ENCODE results near the gene MRPL43. TPM values are rescaled to one million over a fixed set of nuclear protein-coding genes. Genes with fewer than 3 reads are reported as not detected.

The MRPL43 gene
- total and polyA plus RNA-seq, 4 donors = 30.5 to 76.0 (median 57.8) TPM

GRCh38 chr10:101007099-101007711 lies 19.9 kb upstream of the MRPL43 start:
- no peak overlapping the region for H3K4me3 ChIP-seq (ENCODE audit: low read depth in 1 of 3, low read length in 3 of 3)
- H3K4me1 ChIP-seq (ENCODE audit: control insufficient read depth in 4 of 4, insufficient read depth in 4 of 4, low read length in 3 of 4) = peaks cover 0 to 3% (median 0%) of the 10 kb centered on the region in 4 donors
- H3K9ac ChIP-seq (ENCODE audit: low read depth in 1 of 2, low read length in 2 of 2) = no peak overlapping the region
- H3K27me3 ChIP-seq (ENCODE audit: control insufficient read depth in 4 of 4, insufficient read depth in 4 of 4, low read length in 3 of 4) = no peaks in the 10 kb centered on the region
- H3K27ac ChIP-seq (ENCODE audit: low read depth in 1 of 2, low read length in 2 of 2) = no peak overlapping the region
- H3K36me3 ChIP-seq (ENCODE audit: control insufficient read depth in 4 of 4, insufficient read depth in 3 of 4, low read depth in 1 of 4, low read length in 3 of 4) = peaks cover 0 to 14% (median under 1%) of the 10 kb centered on the region in 4 donors
- 83% methylated on average over 11 of the region's 11 CpGs for WGBS
- no peaks in the 10 kb centered on the region for H3K9me3 ChIP-seq (ENCODE audit: control insufficient read depth in 4 of 4, low read length in 3 of 4)
- DNase-seq (ENCODE audit: low spot score) = no peak
- TF ChIP-seq ZBTB33 (IDR thresholded peaks at IDR 0.05) (no peak), EGR1 (IDR thresholded peaks at IDR 0.05; ENCODE audit: low read depth in 2 of 2) (no peak), RXRA (IDR thresholded peaks at IDR 0.05) (no peak), NR2F2 (IDR thresholded peaks at IDR 0.05) (no peak), CTCF (IDR thresholded peaks at IDR 0.05; ENCODE audit: low read depth, low read length, missing input control) (no peak), JUND (IDR thresholded peaks at IDR 0.05) (no peak), GABPA (IDR thresholded peaks at IDR 0.05 in 1 of 2, conservative IDR thresholded peaks at IDR 0.05 in 1 of 2) (no peak), FOXA1 (IDR thresholded peaks at IDR 0.05) (no peak), HNF4A (conservative IDR thresholded peaks at IDR 0.05) (no peak), ATF3 (IDR thresholded peaks at IDR 0.05) (no peak), SP1 (IDR thresholded peaks at IDR 0.05) (no peak), TAF1 (conservative IDR thresholded peaks at IDR 0.05) (no peak), YY1 (IDR thresholded peaks at IDR 0.05) (no peak), RAD21 (IDR thresholded peaks at IDR 0.05) (no peak)
- TF ChIP-seq, protein P1, sequence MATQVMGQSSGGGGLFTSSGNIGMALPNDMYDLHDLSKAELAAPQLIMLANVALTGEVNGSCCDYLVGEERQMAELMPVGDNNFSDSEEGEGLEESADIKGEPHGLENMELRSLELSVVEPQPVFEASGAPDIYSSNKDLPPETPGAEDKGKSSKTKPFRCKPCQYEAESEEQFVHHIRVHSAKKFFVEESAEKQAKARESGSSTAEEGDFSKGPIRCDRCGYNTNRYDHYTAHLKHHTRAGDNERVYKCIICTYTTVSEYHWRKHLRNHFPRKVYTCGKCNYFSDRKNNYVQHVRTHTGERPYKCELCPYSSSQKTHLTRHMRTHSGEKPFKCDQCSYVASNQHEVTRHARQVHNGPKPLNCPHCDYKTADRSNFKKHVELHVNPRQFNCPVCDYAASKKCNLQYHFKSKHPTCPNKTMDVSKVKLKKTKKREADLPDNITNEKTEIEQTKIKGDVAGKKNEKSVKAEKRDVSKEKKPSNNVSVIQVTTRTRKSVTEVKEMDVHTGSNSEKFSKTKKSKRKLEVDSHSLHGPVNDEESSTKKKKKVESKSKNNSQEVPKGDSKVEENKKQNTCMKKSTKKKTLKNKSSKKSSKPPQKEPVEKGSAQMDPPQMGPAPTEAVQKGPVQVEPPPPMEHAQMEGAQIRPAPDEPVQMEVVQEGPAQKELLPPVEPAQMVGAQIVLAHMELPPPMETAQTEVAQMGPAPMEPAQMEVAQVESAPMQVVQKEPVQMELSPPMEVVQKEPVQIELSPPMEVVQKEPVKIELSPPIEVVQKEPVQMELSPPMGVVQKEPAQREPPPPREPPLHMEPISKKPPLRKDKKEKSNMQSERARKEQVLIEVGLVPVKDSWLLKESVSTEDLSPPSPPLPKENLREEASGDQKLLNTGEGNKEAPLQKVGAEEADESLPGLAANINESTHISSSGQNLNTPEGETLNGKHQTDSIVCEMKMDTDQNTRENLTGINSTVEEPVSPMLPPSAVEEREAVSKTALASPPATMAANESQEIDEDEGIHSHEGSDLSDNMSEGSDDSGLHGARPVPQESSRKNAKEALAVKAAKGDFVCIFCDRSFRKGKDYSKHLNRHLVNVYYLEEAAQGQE (IDR thresholded peaks at IDR 0.05) = no peak
- TF ChIP-seq, protein P2, sequence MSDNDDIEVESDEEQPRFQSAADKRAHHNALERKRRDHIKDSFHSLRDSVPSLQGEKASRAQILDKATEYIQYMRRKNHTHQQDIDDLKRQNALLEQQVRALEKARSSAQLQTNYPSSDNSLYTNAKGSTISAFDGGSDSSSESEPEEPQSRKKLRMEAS (IDR thresholded peaks at IDR 0.05) = no peak
